GM13977 (cell line): ENCODE measurements around the gene MAP3K7CL.

ENCODE experiments used
- DNase-seq: peaks from one replicate; pipeline ENCODE4 v3.0.0; 2012; ENCODE audit warnings: low spot score
- CTCF ChIP-seq: IDR thresholded peaks from 2 replicates; pipeline ENCODE4 v1.5.1; 2012; ENCODE audit warnings: mild to moderate bottlenecking, control low read depth; ENCODE audit not compliant: insufficient read depth; ENCODE audit errors: extremely low read depth, missing control alignments
- in situ Hi-C: fragments of 300-500 bp; cut with MboI; formaldehyde crosslinking; loops from one replicate; pipeline ENCODE4 v1.12.0; 2022; ENCODE audit warnings: low sequenced_read_pairs, low pct_unique_long_range_greater_than_20kb, mixed read lengths, inconsistent platforms; ENCODE audit not compliant: unreplicated experiment

Gene MAP3K7CL

GRCh38 chr21:29114765-29115500 is 15.5 kb upstream of the MAP3K7CL start:
- no peak for DNase-seq
- in situ Hi-C loops = loop anchor here (25.0 kb wide), 1 partner anchor 722 kb away; no protein-coding TSS in a partner anchor

GRCh38 chr21:29115899-29116298 is 14.5 kb upstream of the MAP3K7CL start:
- in situ Hi-C loops = loop anchor here (25.0 kb wide), 1 partner anchor 721 kb away; no protein-coding TSS in a partner anchor
- no peak for DNase-seq
- TF ChIP-seq CTCF = no peak

More at GRCh38 chr21:29114765-29115500, 15.5 kb upstream of the MAP3K7CL start:
- no peak for TF ChIP-seq CTCF

GRCh38 chr21:29117372-29117955 is 13.0 kb upstream of the MAP3K7CL start:
- TF ChIP-seq CTCF = no peak
- peak; percentile 33 for DNase-seq
- in situ Hi-C loops = loop anchor here (25.0 kb wide), 1 partner anchor 720 kb away; no protein-coding TSS in a partner anchor

GRCh38 chr21:29121759-29122158 is 8.7 kb upstream of the MAP3K7CL start:
- no peak for TF ChIP-seq CTCF
- in situ Hi-C loops = loop anchor here (25.0 kb wide), 1 partner anchor 716 kb away; no protein-coding TSS in a partner anchor
- peak; percentile 37 for DNase-seq

- no peak for TF ChIP-seq CTCF
- no peak for DNase-seq
- in situ Hi-C loops = loop anchor here (25.0 kb wide), 1 partner anchor 713 kb away; no protein-coding TSS in a partner anchor
Measured at GRCh38 chr21:29124645-29125044, 5.8 kb upstream of the MAP3K7CL start.

GRCh38 chr21:29125191-29125590 is 5.3 kb upstream of the MAP3K7CL start:
- peak; percentile 67 for DNase-seq
- in situ Hi-C loops = no loop called here

More at GRCh38 chr21:29125191-29125590, 5.3 kb upstream of the MAP3K7CL start:
- TF ChIP-seq CTCF = peak; percentile 4
